ENCODE results near the gene HOXA10.

- TF ChIP-seq POLR2AphosphoS5 (IDR thresholded peaks at IDR 0.05; ENCODE audit: low read depth, low read length) (no peak), TAF1 (IDR thresholded peaks at IDR 0.05; ENCODE audit: borderline replicate concordance, insufficient read depth, low read length) (no peak), FOXP2 (optimal IDR thresholded peaks at IDR 0.05; ENCODE audit: borderline replicate concordance, extremely low read depth, extremely low read length, insufficient read depth) (no peak)
Measured at GRCh38 chr7:27171325-27171636, 2.8 kb downstream of the HOXA10 start.
